Measurements from ENCODE around the gene LRRC42. TPM values are rescaled to one million over a fixed set of nuclear protein-coding genes. Genes with fewer than 3 reads are reported as not detected.

Gene LRRC42
- total RNA-seq, 1 experiment from 2014 or later: 56.4 TPM

- in situ Hi-C loops (cut with HindIII; ENCODE audit: low pct_unique_long_range_greater_than_20kb, low sequenced_read_pairs): no loop called here
- DNase-seq (ENCODE audit: low read depth): no peak
These were observed 67.4 kb downstream of the LRRC42 start for GRCh38 chr1:54013393-54014008.

GRCh38 chr1:54014009-54014629, 68.0 kb downstream of the LRRC42 start:
- no peak for DNase-seq (ENCODE audit: low read depth)
- in situ Hi-C loops (cut with HindIII; ENCODE audit: low pct_unique_long_range_greater_than_20kb, low sequenced_read_pairs): no loop called here

DNA sequence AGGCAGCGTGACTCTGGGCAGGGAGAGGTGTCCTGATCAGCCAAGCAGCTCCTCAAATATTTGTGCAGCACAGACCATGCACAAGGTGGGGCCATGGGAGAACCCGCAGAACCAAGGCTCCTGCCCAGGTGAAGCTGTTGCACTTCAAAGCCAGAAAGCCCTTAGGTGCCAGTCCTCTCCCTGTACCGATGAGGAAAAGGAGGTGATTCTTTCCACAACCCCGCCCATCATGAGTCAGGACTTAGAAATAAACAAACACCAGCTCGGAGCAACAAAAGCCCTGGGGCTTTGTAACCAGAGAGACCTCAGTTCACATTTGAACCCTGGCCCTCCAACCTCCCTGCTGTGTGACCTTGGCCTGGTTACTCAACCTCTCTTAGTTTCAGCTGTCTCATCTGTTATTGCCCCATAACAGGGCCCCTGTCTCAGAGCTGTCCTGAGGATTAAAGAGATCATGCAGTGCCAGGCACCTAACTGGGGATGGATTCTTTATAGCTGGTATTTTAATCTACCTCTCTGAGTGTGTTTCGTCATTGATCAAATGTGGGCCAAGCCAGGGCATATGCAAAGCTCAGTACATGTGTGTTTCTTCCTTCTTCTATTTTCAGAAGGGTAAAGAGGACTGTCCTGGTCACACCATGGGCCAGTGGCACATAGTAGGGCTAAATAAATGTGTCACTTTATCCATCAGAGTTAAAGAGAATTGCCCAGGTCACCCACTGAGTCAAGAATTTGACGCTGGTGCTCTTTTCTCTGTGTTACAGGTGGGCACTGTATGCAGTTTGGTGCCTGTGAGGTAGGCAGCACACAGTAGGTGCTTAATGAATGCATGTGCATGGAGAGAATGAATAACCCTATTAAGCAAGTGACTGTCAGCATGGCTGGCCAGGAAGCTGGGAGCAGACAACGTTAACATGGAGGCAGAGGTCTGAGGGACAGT, 70.5 kb downstream of the LRRC42 start:
- in situ Hi-C loops (cut with HindIII; ENCODE audit: low pct_unique_long_range_greater_than_20kb, low sequenced_read_pairs): no loop called here
- DNase-seq (ENCODE audit: low read depth): peak; percentile 60

Other genes starting within 250 kb of the LRRC42 start
- gene GLIS1, start 207.2 kb upstream of the LRRC42 start, total RNA-seq (2014; rRNA removed; shearing (Covaris generic); ENCODE audit: low replicate concordance): 0.03 and 0.26 TPM in 2 replicates
- 43.0 and 53.3 TPM in 2 replicates for gene NDC1, start 108.1 kb upstream of the LRRC42 start, total RNA-seq (2014; rRNA removed; shearing (Covaris generic); ENCODE audit: low replicate concordance)
- gene YIPF1, start 56.6 kb upstream of the LRRC42 start, total RNA-seq (2014; rRNA removed; shearing (Covaris generic); ENCODE audit: low replicate concordance): 27.0 and 32.4 TPM in 2 replicates
- 0.27 and 18.9 TPM in 2 replicates for gene DIO1, start 52.2 kb upstream of the LRRC42 start, total RNA-seq (2014; rRNA removed; shearing (Covaris generic); ENCODE audit: low replicate concordance)
- gene IFT25, start 651 bp upstream of the LRRC42 start, total RNA-seq (2014; rRNA removed; shearing (Covaris generic); ENCODE audit: low replicate concordance): 48.5 and 49.9 TPM in 2 replicates
- not detected in 2 replicates for gene LDLRAD1, start 71.8 kb downstream of the LRRC42 start, total RNA-seq (2014; rRNA removed; shearing (Covaris generic); ENCODE audit: low replicate concordance)
- gene TMEM59, start 106.9 kb downstream of the LRRC42 start, total RNA-seq (2014; rRNA removed; shearing (Covaris generic); ENCODE audit: low replicate concordance): 109 and 146 TPM in 2 replicates
- 2.3 and 5.9 TPM in 2 replicates for gene TCEANC2, start 107.3 kb downstream of the LRRC42 start, total RNA-seq (2014; rRNA removed; shearing (Covaris generic); ENCODE audit: low replicate concordance)
- not detected in 2 replicates for gene CDCP2, start 206.7 kb downstream of the LRRC42 start, total RNA-seq (2014; rRNA removed; shearing (Covaris generic); ENCODE audit: low replicate concordance)

All from Caki2 (cell line).